H1 (cell line): ENCODE data around the gene COX7A2. TPM values are rescaled to one million over a fixed set of nuclear protein-coding genes. Genes with fewer than 3 reads are reported as not detected.

Experiments used
- CTCF ChIA-PET: fragments of 300-600 bp; sonication (Branson Sonifier 250); formaldehyde crosslinking; loops from one replicate; lab custom pipeline; 2021; ENCODE audit not compliant: partially characterized antibody; lab: Charles Lee
- POLR2A ChIA-PET: fragments of 300-600 bp; sonication (Branson Sonifier 250); formaldehyde crosslinking; loops from one replicate; lab custom pipeline; 2021; ENCODE audit warnings: inconsistent platforms; ENCODE audit not compliant: partially characterized antibody; lab: Charles Lee
- DNase-seq, 2 experiments: peaks; one replicate each; pipeline versions ENCODE4 v3.0.0 to v3.0.0-alpha.2; 2010 to 2022; ENCODE audit warnings: low spot score in 2 of 2, low read depth in 1 of 2, mixed read lengths in 1 of 2
- FAIRE-seq: peaks from 2 replicates; lab custom pipeline; 2011; peaks lifted over from hg19 to GRCh38; lab: Jason Lieb, UNC
- H2AFZ ChIP-seq: 2 replicates; pipeline ENCODE4 v1.8.1; 2012; ENCODE audit warnings: low read length, inconsistent platforms
- H2AK5ac ChIP-seq: 2 replicates; pipeline ENCODE4 v1.6.1; 2013; ENCODE audit warnings: low read depth, low read length
- H2BK120ac ChIP-seq: replicated peaks from 2 replicates; pipeline ENCODE3; 2013; ENCODE audit warnings: low read depth, low read length, inconsistent platforms
- H2BK12ac ChIP-seq: 2 replicates; pipeline ENCODE4 v1.6.1; 2013; ENCODE audit warnings: low read depth, low read length
- H2BK15ac ChIP-seq: 2 replicates; pipeline ENCODE4 v1.6.1; 2013; ENCODE audit warnings: low read length
- H2BK20ac ChIP-seq: 2 replicates; pipeline ENCODE4 v1.6.1; 2013; ENCODE audit warnings: low read length
- H2BK5ac ChIP-seq: 2 replicates; pipeline ENCODE4 v1.6.1; 2013; ENCODE audit warnings: low read depth, low read length
- H3K14ac ChIP-seq: 2 replicates; pipeline ENCODE4 v1.6.1; 2013; ENCODE audit warnings: inconsistent platforms; ENCODE audit not compliant: insufficient read length
- H3K18ac ChIP-seq: 2 replicates; pipeline ENCODE4 v1.6.1; 2013; ENCODE audit warnings: low read length; ENCODE audit errors: extremely low read depth
- H3K23ac ChIP-seq: 2 replicates; pipeline ENCODE4 v1.6.1; 2013; ENCODE audit warnings: inconsistent platforms; ENCODE audit not compliant: insufficient read length
- H3K23me2 ChIP-seq: 2 replicates; pipeline ENCODE4 v1.6.1; 2013; ENCODE audit warnings: low read depth, low read length
- H3K27ac ChIP-seq: 2 replicates; pipeline ENCODE4 v1.6.1; 2011; ENCODE audit warnings: low read depth, low read length, inconsistent platforms
- H3K27me3 ChIP-seq, 4 experiments: replicated peaks in 1 of 4; 1 replicate in 1 of 4; 2 replicates in 3 of 4; pipeline versions ENCODE4 v1.6.1 to v1.8.1; 2011 to 2013; ENCODE audit warnings: low read length in 3 of 4, mild to moderate bottlenecking in 3 of 4, inconsistent platforms in 2 of 4, mixed read lengths in 2 of 4, moderate library complexity in 1 of 4; ENCODE audit not compliant: control insufficient read depth in 3 of 4, insufficient read depth in 3 of 4; ENCODE audit errors: extremely low read depth in 1 of 4
- H3K36me3 ChIP-seq, 4 experiments: 2 replicates each; pipeline versions ENCODE4 v1.6.1 to v1.8.1; 2011 to 2013; ENCODE audit warnings: mild to moderate bottlenecking in 4 of 4, low read length in 3 of 4, moderate library complexity in 2 of 4, control low read depth in 1 of 4, inconsistent platforms in 1 of 4; ENCODE audit not compliant: insufficient read depth in 4 of 4, control insufficient read depth in 2 of 4
- H3K4ac ChIP-seq: replicated peaks from 2 replicates; pipeline ENCODE3; 2013; ENCODE audit warnings: low read length, low read depth, mixed read lengths, inconsistent platforms; ENCODE audit not compliant: insufficient read length
- H3K4me1 ChIP-seq, 4 experiments: replicated peaks in 1 of 4; 1 replicate in 1 of 4; 2 replicates in 3 of 4; pipeline versions ENCODE4 v1.6.1 to v1.8.1; 2011 to 2013; ENCODE audit warnings: low read length in 3 of 4, inconsistent platforms in 2 of 4, mixed read lengths in 1 of 4; ENCODE audit not compliant: insufficient read depth in 4 of 4, control insufficient read depth in 3 of 4
- H3K4me2 ChIP-seq, 2 experiments: 2 replicates each; pipeline versions ENCODE4 v1.6.1 to v1.8.1; 2011 to 2013; ENCODE audit warnings: low read depth in 2 of 2, low read length in 2 of 2, control low read depth in 1 of 2, inconsistent platforms in 1 of 2, mild to moderate bottlenecking in 1 of 2; ENCODE audit not compliant: insufficient read depth in 1 of 2
- H3K4me3 ChIP-seq, 4 experiments: fragments of 200-600, 300-600 bp in 1 of 4; sonication (generic), shearing (Covaris generic), sonication (Bioruptor Twin) in 1 of 4; 2 replicates each; pipeline versions ENCODE4 v1.5.1 to v1.8.1; 2011 to 2016; ENCODE audit warnings: low read length in 4 of 4, low read depth in 3 of 4, control low read depth in 2 of 4, inconsistent platforms in 2 of 4, mild to moderate bottlenecking in 2 of 4, mixed read lengths in 1 of 4, moderate library complexity in 1 of 4; ENCODE audit not compliant: insufficient read depth in 2 of 4; ENCODE audit errors: extremely low read depth in 1 of 4
- H3K56ac ChIP-seq: replicated peaks from 2 replicates; pipeline ENCODE3; 2013; ENCODE audit warnings: low read depth, mild to moderate bottlenecking, mixed read lengths, low read length, inconsistent platforms; ENCODE audit not compliant: insufficient read length
- H3K79me1 ChIP-seq: 2 replicates; pipeline ENCODE4 v1.6.1; 2013; ENCODE audit warnings: low read depth, low read length, control low read depth
- H3K79me2 ChIP-seq, 2 experiments: 2 replicates each; pipeline versions ENCODE4 v1.6.1 to v1.8.1; 2012 to 2013; ENCODE audit warnings: low read length in 2 of 2, mild to moderate bottlenecking in 2 of 2, inconsistent platforms in 1 of 2; ENCODE audit not compliant: insufficient read depth in 2 of 2, control insufficient read depth in 1 of 2
- H3K9ac ChIP-seq, 4 experiments: replicated peaks in 1 of 4; 1 replicate in 1 of 4; 2 replicates in 3 of 4; pipeline versions ENCODE4 v1.6.1 to v1.8.1; 2011 to 2013; ENCODE audit warnings: low read depth in 3 of 4, low read length in 3 of 4, control low read depth in 2 of 4, mild to moderate bottlenecking in 2 of 4, moderate library complexity in 2 of 4, inconsistent platforms in 1 of 4; ENCODE audit errors: extremely low read depth in 1 of 4
- H3K9me3 ChIP-seq, 2 experiments: 2 replicates each; pipeline versions ENCODE4 v1.6.1 to v1.8.1; 2012 to 2013; ENCODE audit warnings: mild to moderate bottlenecking in 2 of 2, moderate library complexity in 2 of 2, control low read depth in 1 of 2, inconsistent platforms in 1 of 2, low read depth in 1 of 2, low read length in 1 of 2, mixed read lengths in 1 of 2; ENCODE audit not compliant: insufficient read depth in 2 of 2
- H4K20me1 ChIP-seq, 2 experiments: replicated peaks in 1 of 2; 2 replicates each; pipeline versions ENCODE3 to v1.8.1; 2011 to 2013; ENCODE audit warnings: inconsistent platforms in 2 of 2, low read length in 2 of 2, mild to moderate bottlenecking in 1 of 2; ENCODE audit not compliant: insufficient read depth in 2 of 2, control insufficient read depth in 1 of 2
- H4K5ac ChIP-seq: 2 replicates; pipeline ENCODE4 v1.6.1; 2013; ENCODE audit warnings: low read length, low read depth, mixed read lengths, inconsistent platforms; ENCODE audit not compliant: insufficient read length
- H4K8ac ChIP-seq: 2 replicates; pipeline ENCODE4 v1.8.0; 2013; ENCODE audit warnings: mild to moderate bottlenecking, moderate library complexity, low read length, inconsistent platforms; ENCODE audit not compliant: insufficient read depth; ENCODE audit errors: extremely low read depth
- H4K91ac ChIP-seq: replicated peaks from 2 replicates; pipeline ENCODE3; 2013; ENCODE audit warnings: low read length, mixed read lengths, inconsistent platforms; ENCODE audit not compliant: insufficient read length
- CBX5 ChIP-seq: fragments of 300-800, 300-1000 bp; sonication (generic); IDR thresholded peaks from 2 replicates; pipeline ENCODE4 v1.7.1; 2016; ENCODE audit warnings: antibody characterized with exemption, low read length, low read depth
- CHD2 ChIP-seq: IDR thresholded peaks from 2 replicates; pipeline ENCODE4 v1.6.1; 2012; ENCODE audit warnings: low read length, improper control_type of control experiment
- SP1 ChIP-seq: IDR thresholded peaks from 2 replicates; pipeline ENCODE4 v1.6.1; 2011; ENCODE audit warnings: low read depth, low read length
- SRF ChIP-seq: IDR thresholded peaks from 2 replicates; pipeline ENCODE4 v1.6.1; 2011; ENCODE audit warnings: mild to moderate bottlenecking, low read depth, low read length, moderate library complexity
- WGBS, 2 experiments: shearing (Covaris generic) in 1 of 2; methylation state at CpG; one replicate each; pipeline versions ENCODE4 v1.1.6 to v1.1.7; 2013 to 2015; ENCODE audit warnings: low lambda C conversion rate in 2 of 2, mixed read lengths in 2 of 2, inconsistent platforms in 1 of 2, low coverage in 1 of 2, missing lambda C conversion rate in 1 of 2; ENCODE audit not compliant: insufficient replicate concordance in 2 of 2, insufficient coverage in 1 of 2, insufficient read length in 1 of 2; ENCODE audit errors: extremely low coverage in 1 of 2, missing lambda C conversion rate in 1 of 2; 5-methylcytosine and 5-hydroxymethylcytosine counted together
- polyA plus RNA-seq, 7 experiments: library from polyadenylated mRNA; depleted of rRNA in 3 of 7; stranded (reverse) in 5 of 7; unstranded in 2 of 7; fragments of >200 nt in 5 of 7; fragments of 200-250 nt in 2 of 7; gene quantifications; 1 replicate in 5 of 7; 2 replicates in 1 of 7; 4 replicates in 1 of 7; pipeline versions ENCODE4 v1.2.1 to v1.2.3, GENCODE V29; 2011 to 2013; ENCODE audit warnings: missing spikeins in 2 of 7, mixed read lengths in 2 of 7
- total RNA-seq: library from RNA; stranded (reverse); fragmentation: NEBNext Ultra II Directional; extraction: Animal tissue kit (Norgen Biotek cat#: 25700); gene quantifications from 2 replicates; pipeline ENCODE4 v1.2.1, GENCODE V29; 2021

The COX7A2 gene
- total and polyA plus RNA-seq, 2 of the 8 experiments (the other 6 are each of a cell fraction or from before 2014, with no cell fraction given) = 262 to 468 TPM

GRCh38 chr6:75272145-75272840 is 28.7 kb upstream of the COX7A2 start:
- Histone ChIP-seq H2AK5ac (0 out of 2 replicates have a peak overlapping the region, but pooled peaks have one; percentile 45), H3K27me3 (no peaks in the 10 kb centered on the region), H4K20me1 (no peaks in the 10 kb centered on the region), H2BK20ac (peak overlapping the region; percentile 77; the same call in 1 of the 2 replicates), H2BK120ac (peak overlapping the region; percentile 99), H3K4ac (peak overlapping the region; percentile 74), H3K4me1 (peaks cover 2 to 17% (median 10%) of the 10 kb centered on the region in 4 experiments; a peak in 5 of 7 replicates), H4K8ac (no peak overlapping the region), H2AFZ (no peak overlapping the region), H3K79me2 (peaks cover 7 to 89% of the 10 kb centered on the region in 2 experiments; a peak in 3 of 4 replicates), H2BK15ac (no peak overlapping the region), H3K27ac (0 out of 2 replicates have a peak overlapping the region, but pooled peaks have one; percentile 26), H3K9ac (no peak overlapping the region; a peak in 1 of 7 replicates), H4K91ac (peak overlapping the region; percentile 1), H3K9me3 (peaks cover 4 to 7% of the 10 kb centered on the region in 2 experiments), H3K79me1 (no peaks in the 10 kb centered on the region; the same call in 1 of the 2 replicates), H4K5ac (peak overlapping the region; percentile 12), H3K36me3 (peaks cover 0 to 20% (median 11%) of the 10 kb centered on the region in 4 experiments; a peak in 5 of 8 replicates), H3K4me3 (no peak overlapping the region), H3K18ac (peak overlapping the region; percentile 63; the same call in 1 of the 2 replicates), H2BK5ac (peak overlapping the region; percentile 92; the same call in 1 of the 2 replicates), H3K4me2 (no peak overlapping the region), H3K14ac (no peak overlapping the region), H3K23me2 (no peaks in the 10 kb centered on the region), H3K23ac (no peak overlapping the region), H2BK12ac (peak overlapping the region; percentile 76; the same call in 1 of the 2 replicates), H3K56ac (no peak overlapping the region)
- TF ChIP-seq SRF (0 out of 2 replicates have a peak, but pooled peaks have one; percentile 19), CBX5 (no peak), CHD2 (no peak), SP1 (no peak)
- CTCF ChIA-PET = interaction anchor here (1.0 to 1.4 kb wide), 3 partner anchors 10 to 255 kb away, joined by 3 to 4 read pairs (median 3); no protein-coding TSS in a partner anchor
- FAIRE-seq (no peak), DNase-seq (no peak)
- 85% methylated on average over 5 of the region's 5 CpGs; no CpG with 5 or more reads in 1 of the 2 experiments for WGBS, 2 experiments
- POLR2A ChIA-PET = interaction anchor here (1.7 kb wide), 1 partner anchor 12 kb away, joined by 6 read pairs; the partner anchor contains the start of gene TMEM30A
